Endothelial cell (in vitro differentiated cells): ENCODE measurements around the gene DNAH6. TPM values are rescaled to one million over a fixed set of nuclear protein-coding genes. Genes with fewer than 3 reads are reported as not detected.
"Not testable (repeated sequence)": the region's sequence is repeated elsewhere in the genome, so short reads cannot be mapped to it uniquely, and the experiment has no call there.

Experiments
- DNase-seq: peaks from one replicate; pipeline ENCODE4 v3.0.0; 2021; ENCODE audit warnings: low spot score
- H3K27ac Mint-ChIP-seq: one replicate; pipeline ENCODE4 v1.8.0; 2021; ENCODE audit warnings: mixed read lengths, inconsistent platforms; ENCODE audit not compliant: unreplicated experiment
- H3K27me3 Mint-ChIP-seq: one replicate; pipeline ENCODE4 v1.8.0; 2021; ENCODE audit warnings: mild to moderate bottlenecking, moderate library complexity, mixed read lengths, inconsistent platforms; ENCODE audit not compliant: unreplicated experiment
- H3K36me3 Mint-ChIP-seq: one replicate; pipeline ENCODE4 v1.8.0; 2021; ENCODE audit warnings: mild to moderate bottlenecking, low read depth, mixed read lengths, inconsistent platforms; ENCODE audit not compliant: unreplicated experiment
- H3K4me1 Mint-ChIP-seq: one replicate; pipeline ENCODE4 v1.8.0; 2021; ENCODE audit warnings: mild to moderate bottlenecking, mixed read lengths, inconsistent platforms; ENCODE audit not compliant: unreplicated experiment
- H3K4me3 Mint-ChIP-seq: one replicate; pipeline ENCODE4 v1.8.0; 2021; ENCODE audit warnings: mild to moderate bottlenecking, mixed read lengths, inconsistent platforms; ENCODE audit not compliant: unreplicated experiment
- H3K9me3 Mint-ChIP-seq: one replicate; pipeline ENCODE4 v1.8.0; 2021; ENCODE audit warnings: mixed read lengths, inconsistent platforms; ENCODE audit not compliant: unreplicated experiment
- total RNA-seq: library from RNA; stranded (reverse); fragmentation: NEBNext Ultra II Directional; extraction: Animal tissue kit (Norgen Biotek cat#: 25700); gene quantifications from one replicate; pipeline ENCODE4 v1.2.1, GENCODE V29; 2021; ENCODE audit not compliant: unreplicated experiment
- TF ChIP-seq, protein P1 (sequence below): fragments of 200-600 bp; sonication (generic); IDR thresholded peaks from one replicate; pipeline ENCODE4 v1.5.0; 2021; ENCODE audit warnings: antibody characterized with exemption; ENCODE audit not compliant: unreplicated experiment

DNAH6 gene
- total RNA-seq, 1 donor from 2014 or later: 7.8 TPM

DNA sequence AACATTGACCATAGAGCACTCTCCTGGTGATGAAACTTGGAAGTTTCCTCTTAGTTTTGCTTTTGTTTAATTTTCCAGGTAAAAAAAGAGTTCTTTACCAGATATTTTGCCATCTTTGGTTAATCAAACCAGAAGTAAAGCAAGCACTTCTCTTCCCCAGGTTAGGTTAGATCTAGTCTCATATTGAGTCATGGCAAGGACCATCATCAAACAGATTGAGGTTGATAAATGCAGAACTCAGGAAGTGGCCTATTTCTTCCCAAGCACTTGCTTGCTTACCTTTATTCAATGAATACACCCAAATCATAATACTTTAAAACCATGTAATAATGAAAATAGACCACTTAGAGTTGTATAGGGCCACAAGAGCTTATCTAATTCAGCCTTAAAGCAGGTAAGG, 23.4 kb downstream of the DNAH6 start:
- TF ChIP-seq, protein P1, sequence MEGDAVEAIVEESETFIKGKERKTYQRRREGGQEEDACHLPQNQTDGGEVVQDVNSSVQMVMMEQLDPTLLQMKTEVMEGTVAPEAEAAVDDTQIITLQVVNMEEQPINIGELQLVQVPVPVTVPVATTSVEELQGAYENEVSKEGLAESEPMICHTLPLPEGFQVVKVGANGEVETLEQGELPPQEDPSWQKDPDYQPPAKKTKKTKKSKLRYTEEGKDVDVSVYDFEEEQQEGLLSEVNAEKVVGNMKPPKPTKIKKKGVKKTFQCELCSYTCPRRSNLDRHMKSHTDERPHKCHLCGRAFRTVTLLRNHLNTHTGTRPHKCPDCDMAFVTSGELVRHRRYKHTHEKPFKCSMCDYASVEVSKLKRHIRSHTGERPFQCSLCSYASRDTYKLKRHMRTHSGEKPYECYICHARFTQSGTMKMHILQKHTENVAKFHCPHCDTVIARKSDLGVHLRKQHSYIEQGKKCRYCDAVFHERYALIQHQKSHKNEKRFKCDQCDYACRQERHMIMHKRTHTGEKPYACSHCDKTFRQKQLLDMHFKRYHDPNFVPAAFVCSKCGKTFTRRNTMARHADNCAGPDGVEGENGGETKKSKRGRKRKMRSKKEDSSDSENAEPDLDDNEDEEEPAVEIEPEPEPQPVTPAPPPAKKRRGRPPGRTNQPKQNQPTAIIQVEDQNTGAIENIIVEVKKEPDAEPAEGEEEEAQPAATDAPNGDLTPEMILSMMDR: no peak
- H3K27ac Mint-ChIP-seq: no peak overlapping the region

GRCh38 chr2:84545005-84545404, 28.7 kb downstream of the DNAH6 start:
- no peaks in the 10 kb centered on the region for H3K4me1 Mint-ChIP-seq
- TF ChIP-seq, protein P1: no peak

More for the DNA sequence above, 23.4 kb downstream of the DNAH6 start:
- Mint-ChIP-seq H3K4me1 (peaks cover 6% of the 10 kb centered on the region), H3K4me3 (no peak overlapping the region), H3K27me3 (no peaks in the 10 kb centered on the region), H3K9me3 (no peaks in the 10 kb centered on the region), H3K36me3 (no peaks in the 10 kb centered on the region)
- DNase-seq: no peak

DNA sequence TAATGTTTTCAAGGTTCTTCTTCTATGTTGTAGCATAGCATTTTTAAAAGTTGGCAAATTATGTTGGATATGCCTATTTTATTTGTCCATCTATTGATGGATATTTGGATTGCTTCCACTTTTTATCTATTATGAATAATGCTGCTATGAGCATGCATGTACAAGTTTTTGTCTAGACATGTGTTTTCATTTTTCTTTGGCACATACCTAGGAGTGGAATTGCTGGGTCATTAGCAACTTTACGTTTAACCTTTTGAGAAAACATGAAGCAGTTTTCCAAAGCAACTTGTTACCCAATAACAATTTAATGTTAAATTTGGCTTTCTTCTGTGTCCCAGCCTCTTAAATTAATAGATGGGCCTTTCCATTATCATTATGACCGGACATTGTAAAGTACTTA, 30.3 kb downstream of the DNAH6 start:
- TF ChIP-seq, protein P1: no peak
- no peak overlapping the region for H3K4me3 Mint-ChIP-seq
- H3K27ac Mint-ChIP-seq: no peak overlapping the region
- DNase-seq: no peak
- H3K36me3 Mint-ChIP-seq: no peaks in the 10 kb centered on the region
- no peaks in the 10 kb centered on the region for H3K4me1 Mint-ChIP-seq
- no peaks in the 10 kb centered on the region for H3K27me3 Mint-ChIP-seq
- no peaks in the 10 kb centered on the region for H3K9me3 Mint-ChIP-seq

More at GRCh38 chr2:84545005-84545404, 28.7 kb downstream of the DNAH6 start:
- Mint-ChIP-seq H3K9me3 (no peaks in the 10 kb centered on the region), H3K27ac (no peak overlapping the region), H3K27me3 (no peaks in the 10 kb centered on the region), H3K36me3 (no peaks in the 10 kb centered on the region), H3K4me3 (no peak overlapping the region)
- DNase-seq: no peak

DNA sequence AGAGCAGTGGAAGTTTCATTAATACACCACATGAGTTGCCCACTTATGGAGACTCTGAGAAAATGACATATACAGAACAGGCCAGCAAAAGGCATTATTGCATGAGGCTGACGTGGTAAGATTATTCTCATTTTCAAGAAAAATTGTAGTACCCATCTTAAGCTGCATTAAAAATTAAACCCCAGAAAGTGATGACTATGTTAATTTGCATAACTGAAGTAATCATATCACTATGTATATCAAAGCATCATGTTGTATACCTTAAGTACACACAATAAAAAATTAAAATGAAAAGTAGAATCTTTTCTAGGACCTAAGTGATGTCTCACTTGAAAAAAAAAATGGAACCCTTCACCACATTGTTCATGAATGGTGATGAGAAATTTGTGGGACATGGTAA, 32.0 kb downstream of the DNAH6 start:
- Mint-ChIP-seq H3K27ac (no peak overlapping the region), H3K4me3 (no peak overlapping the region)
- TF ChIP-seq, protein P1: no peak

DNA sequence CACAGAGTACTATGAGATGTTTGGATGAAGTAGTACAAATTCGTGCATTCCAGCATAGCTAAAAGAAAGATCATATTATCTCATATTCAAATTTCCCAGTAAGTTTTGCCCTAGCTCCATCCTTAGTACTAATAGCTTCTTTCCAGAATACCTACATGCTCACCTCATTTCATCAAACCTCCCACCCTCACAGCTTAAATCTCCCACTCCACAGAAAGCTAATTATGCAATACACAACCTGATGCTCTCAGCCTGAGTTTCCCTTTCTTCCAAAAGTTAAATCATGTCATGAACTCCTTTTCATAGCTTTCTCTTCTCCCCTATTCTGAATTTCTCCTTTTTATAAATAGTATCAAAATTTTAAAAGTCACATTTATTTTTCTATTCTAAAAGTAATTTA, 34.6 kb downstream of the DNAH6 start:
- Mint-ChIP-seq H3K4me3 (no peak overlapping the region), H3K9me3 (no peaks in the 10 kb centered on the region), H3K36me3 (no peaks in the 10 kb centered on the region), H3K27ac (no peak overlapping the region), H3K4me1 (no peaks in the 10 kb centered on the region), H3K27me3 (no peaks in the 10 kb centered on the region)
- no peak for DNase-seq
- TF ChIP-seq, protein P1: no peak

More for the DNA sequence above, 32.0 kb downstream of the DNAH6 start:
- Mint-ChIP-seq H3K9me3 (no peaks in the 10 kb centered on the region), H3K4me1 (no peaks in the 10 kb centered on the region), H3K27me3 (no peaks in the 10 kb centered on the region), H3K36me3 (no peaks in the 10 kb centered on the region)
- no peak for DNase-seq

DNA sequence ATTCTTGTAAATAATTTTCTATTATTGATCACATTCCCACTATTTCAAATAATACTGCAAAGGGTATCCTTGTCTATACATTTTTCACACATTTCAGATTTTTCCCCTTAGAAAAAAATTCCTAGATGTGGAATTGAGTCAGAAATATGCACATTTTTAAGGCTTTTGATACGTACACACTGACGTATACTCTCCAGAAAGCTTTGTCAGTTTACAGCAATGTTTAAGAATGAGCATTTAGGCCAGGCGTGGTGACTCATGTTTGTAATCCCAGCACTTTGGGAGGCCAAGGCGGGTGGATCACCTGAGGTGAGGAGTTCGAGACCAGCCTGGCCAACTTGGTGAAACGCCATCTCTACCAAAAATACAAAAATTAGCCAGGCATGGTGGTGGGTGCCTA, 35.2 kb downstream of the DNAH6 start:
- H3K9me3 Mint-ChIP-seq, H3K4me1 Mint-ChIP-seq: not testable (repeated sequence)

More for the DNA sequence above, 35.2 kb downstream of the DNAH6 start:
- not testable (repeated sequence) for H3K27ac Mint-ChIP-seq, H3K36me3 Mint-ChIP-seq, H3K4me3 Mint-ChIP-seq, H3K27me3 Mint-ChIP-seq, DNase-seq
